Measurements from ENCODE around the gene MRS2.

DNA sequence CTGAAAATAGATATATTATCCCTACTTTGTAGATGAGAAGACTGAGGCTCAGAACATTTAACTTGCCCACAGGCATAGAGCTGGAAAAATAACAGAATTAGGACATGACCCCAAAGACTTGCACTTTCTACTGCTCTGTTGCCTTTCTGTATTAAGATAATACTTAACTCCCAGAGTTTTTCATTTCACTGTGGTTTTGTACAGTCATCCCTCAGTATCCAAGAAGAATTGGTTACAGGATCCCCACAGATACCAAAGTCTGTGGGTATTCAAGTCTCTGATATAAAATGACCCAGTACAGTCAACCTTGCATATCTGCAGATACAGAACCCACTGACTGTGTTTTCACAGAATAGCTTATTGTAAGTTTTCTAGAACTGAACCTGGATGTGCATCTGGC is 16.8 kb downstream of the MRS2 start:
- TF ChIP-seq, protein P1, sequence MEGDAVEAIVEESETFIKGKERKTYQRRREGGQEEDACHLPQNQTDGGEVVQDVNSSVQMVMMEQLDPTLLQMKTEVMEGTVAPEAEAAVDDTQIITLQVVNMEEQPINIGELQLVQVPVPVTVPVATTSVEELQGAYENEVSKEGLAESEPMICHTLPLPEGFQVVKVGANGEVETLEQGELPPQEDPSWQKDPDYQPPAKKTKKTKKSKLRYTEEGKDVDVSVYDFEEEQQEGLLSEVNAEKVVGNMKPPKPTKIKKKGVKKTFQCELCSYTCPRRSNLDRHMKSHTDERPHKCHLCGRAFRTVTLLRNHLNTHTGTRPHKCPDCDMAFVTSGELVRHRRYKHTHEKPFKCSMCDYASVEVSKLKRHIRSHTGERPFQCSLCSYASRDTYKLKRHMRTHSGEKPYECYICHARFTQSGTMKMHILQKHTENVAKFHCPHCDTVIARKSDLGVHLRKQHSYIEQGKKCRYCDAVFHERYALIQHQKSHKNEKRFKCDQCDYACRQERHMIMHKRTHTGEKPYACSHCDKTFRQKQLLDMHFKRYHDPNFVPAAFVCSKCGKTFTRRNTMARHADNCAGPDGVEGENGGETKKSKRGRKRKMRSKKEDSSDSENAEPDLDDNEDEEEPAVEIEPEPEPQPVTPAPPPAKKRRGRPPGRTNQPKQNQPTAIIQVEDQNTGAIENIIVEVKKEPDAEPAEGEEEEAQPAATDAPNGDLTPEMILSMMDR (IDR thresholded peaks at IDR 0.05) = no peak
- no peak for TF ChIP-seq POLR2A (IDR thresholded peaks at IDR 0.05)

All from right lobe of liver (tissue), 4 donors.